Stomach (tissue), 9 donors: ENCODE data around the gene ATAD3A. TPM values are rescaled to one million over a fixed set of nuclear protein-coding genes. Genes with fewer than 3 reads are reported as not detected.
"Not testable (repeated sequence)": the region's sequence is repeated elsewhere in the genome, so short reads cannot be mapped to it uniquely, and the experiment has no call there.

Source experiments
- DNase-seq, 2 donors: peaks; one replicate each; pipeline versions ENCODE4 v3.0.0 to v3.0.0-alpha.2; 2013 to 2019
- H3K27ac ChIP-seq, 5 donors: fragments of 200-600 bp in 4 of 5; sonication (generic) in 4 of 5; one replicate each; pipeline ENCODE4 v1.5.1; 2013 to 2019; ENCODE audit warnings: mild to moderate bottlenecking in 1 of 5, moderate library complexity in 1 of 5
- H3K27me3 ChIP-seq, 3 donors: fragments of 200-600 bp; sonication (generic); one replicate each; pipeline ENCODE4 v1.5.1; 2017 to 2019; ENCODE audit warnings: mixed run types in 1 of 3
- H3K36me3 ChIP-seq, 4 donors: fragments of 200-600 bp; sonication (generic); 1 replicate in 3 of 4; 2 replicates in 1 of 4; pipeline ENCODE4 v1.5.1; 2016 to 2019
- H3K4me1 ChIP-seq, 4 donors: fragments of 200-600 bp; sonication (generic); one replicate each; pipeline ENCODE4 v1.5.1; 2016 to 2019
- H3K4me3 ChIP-seq, 4 donors: fragments of 200-600 bp; sonication (generic) in 3 of 4; one replicate each; pipeline ENCODE4 v1.5.1; 2016 to 2019; ENCODE audit warnings: mild to moderate bottlenecking in 1 of 4
- H3K9me3 ChIP-seq, 4 donors: fragments of 200-600 bp; sonication (generic); one replicate each; pipeline ENCODE4 v1.5.1; 2016 to 2019
- CTCF ChIP-seq, 7 experiments: fragments of 450-650 bp in 4 of 7; fragments of 200-600 bp in 3 of 7; sonication (generic) in 3 of 7; IDR thresholded peaks; one replicate each; pipeline ENCODE4 v1.5.1; 2016 to 2019; ENCODE audit warnings: antibody characterized with exemption in 7 of 7, control low read depth in 2 of 7, mild to moderate bottlenecking in 1 of 7
- EP300 ChIP-seq: sonication (generic); formaldehyde crosslinking; IDR thresholded peaks from one replicate; pipeline ENCODE4 v1.6.1; 2017; ENCODE audit warnings: antibody characterized with exemption
- POLR2A ChIP-seq, 4 donors: fragments of 450-650 bp; IDR thresholded peaks; one replicate each; pipeline ENCODE4 v1.6.1; 2016; ENCODE audit warnings: antibody characterized with exemption in 4 of 4, control low read depth in 2 of 4, mild to moderate bottlenecking in 1 of 4, moderate library complexity in 1 of 4
- POLR2AphosphoS5 ChIP-seq, 3 donors: sonication (generic); formaldehyde crosslinking; IDR thresholded peaks; one replicate each; pipeline ENCODE4 v1.6.1; 2016; ENCODE audit warnings: antibody characterized with exemption in 3 of 3
- WGBS, 5 donors: extraction: QIAGEN DNeasy Blood & Tissue Kit in 3 of 5; methylation state at CpG; one replicate each; pipeline versions ENCODE4 v1.1.5 to v1.1.7; 2013 to 2018; 5-methylcytosine and 5-hydroxymethylcytosine counted together
- intact Hi-C: fragments of 100-400 bp; cut with DNase I; formaldehyde crosslinking; loops from one replicate; pipeline ENCODE4 v1.15.1; 2023; ENCODE audit warnings: low total_unique reads
- polyA plus RNA-seq, 3 donors: library from polyadenylated mRNA; stranded (reverse); fragments of 200-250 nt; gene quantifications; one replicate each; pipeline ENCODE4 v1.2.3, GENCODE V29; 2013
- total RNA-seq, 5 donors: library from RNA; depleted of rRNA; stranded (reverse); fragments of >200 nt; gene quantifications; one replicate each; pipeline versions ENCODE4 v1.1.0 to v1.2.3, GENCODE V29; 2014 to 2016
- donor health status: healthy with polysubstance abuse.
- donor health status: Bipolar disorder and iron deficiency.
- donor health status: healthy.

ATAD3A gene
- total and polyA plus RNA-seq, 8 donors = 10.6 to 92.1 (median 18.7) TPM

GRCh38 chr1:1517973-1518620, 6.1 kb downstream of the ATAD3A start:
- Histone ChIP-seq H3K4me3 (no peak overlapping the region), H3K36me3 (peaks cover 17 to 68% (median 58%) of the 10 kb centered on the region in 4 donors), H3K27ac (no peak overlapping the region), H3K4me1 (peaks cover 0 to 12% (median 5%) of the 10 kb centered on the region in 4 donors), H3K27me3 (no peaks in the 10 kb centered on the region), H3K9me3 (no peaks in the 10 kb centered on the region)
- 94 to 97% (median 96%) methylated on average over 24 to 28 of the region's 28 CpGs for WGBS, 5 donors
- intact Hi-C loops = no loop called here
- DNase-seq = no peak
- TF ChIP-seq CTCF (IDR thresholded peaks at IDR 0.05) (no peak), EP300 (no peak), POLR2A (IDR thresholded peaks at IDR 0.05) (no peak), POLR2AphosphoS5 (IDR thresholded peaks at IDR 0.05) (no peak)

- WGBS, 5 donors = 92 to 96% (median 95%) methylated on average over 15 to 19 of the region's 19 CpGs
- DNase-seq, H3K27me3 ChIP-seq, H3K4me1 ChIP-seq, H3K4me3 ChIP-seq, H3K9me3 ChIP-seq, H3K27ac ChIP-seq, intact Hi-C loops: not testable (repeated sequence)
- H3K36me3 ChIP-seq = peaks cover 17 to 73% (median 63%) of the 10 kb centered on the region in 4 donors
Measured at GRCh38 chr1:1518621-1519007, 6.7 kb downstream of the ATAD3A start.

- H3K4me3 ChIP-seq, intact Hi-C loops, H3K4me1 ChIP-seq, H3K27me3 ChIP-seq, H3K27ac ChIP-seq, H3K9me3 ChIP-seq, DNase-seq: not testable (repeated sequence)
- 96 to 98% (median 97%) methylated on average over 30 to 51 of the region's 51 CpGs for WGBS, 5 donors
- peaks cover 17 to 77% (median 68%) of the 10 kb centered on the region in 4 donors for H3K36me3 ChIP-seq
Measured at GRCh38 chr1:1519805-1520505, 8.0 kb downstream of the ATAD3A start.

- H3K27ac ChIP-seq = no peak overlapping the region
- no peaks in the 10 kb centered on the region for H3K4me1 ChIP-seq
- H3K9me3 ChIP-seq = no peaks in the 10 kb centered on the region
- intact Hi-C loops = no loop called here
- WGBS, 5 donors = 92 to 97% (median 96%) methylated on average over 18 to 19 of the region's 19 CpGs
- H3K36me3 ChIP-seq = peaks cover 21 to 80% (median 78%) of the 10 kb centered on the region in 4 donors
- TF ChIP-seq EP300 (no peak), POLR2AphosphoS5 (IDR thresholded peaks at IDR 0.05) (no peak), POLR2A (IDR thresholded peaks at IDR 0.05) (no peak), CTCF (IDR thresholded peaks at IDR 0.05) (no peak)
- no peak for DNase-seq
- H3K27me3 ChIP-seq = no peaks in the 10 kb centered on the region
- no peak overlapping the region for H3K4me3 ChIP-seq
Measured at GRCh38 chr1:1521331-1521730, 9.4 kb downstream of the ATAD3A start.

- H3K9me3 ChIP-seq, intact Hi-C loops, H3K27ac ChIP-seq, H3K4me3 ChIP-seq, H3K4me1 ChIP-seq, DNase-seq, H3K27me3 ChIP-seq: not testable (repeated sequence)
- WGBS, 5 donors = 90 to 97% (median 95%) methylated on average over 17 to 30 of the region's 30 CpGs
- peaks cover 21 to 82% (median 81%) of the 10 kb centered on the region in 4 donors for H3K36me3 ChIP-seq
Measured at GRCh38 chr1:1522536-1522935, 10.6 kb downstream of the ATAD3A start.

GRCh38 chr1:1523226-1523625, 11.3 kb downstream of the ATAD3A start:
- H3K4me3 ChIP-seq, H3K27ac ChIP-seq, H3K4me1 ChIP-seq, H3K9me3 ChIP-seq, DNase-seq, H3K27me3 ChIP-seq, intact Hi-C loops: not testable (repeated sequence)
- WGBS, 5 donors = 88 to 98% (median 96%) methylated on average over 13 to 31 of the region's 31 CpGs
- H3K36me3 ChIP-seq = peaks cover 15 to 83% (median 81%) of the 10 kb centered on the region in 4 donors

- H3K4me3 ChIP-seq, H3K27ac ChIP-seq, DNase-seq, intact Hi-C loops, H3K27me3 ChIP-seq, H3K4me1 ChIP-seq, H3K9me3 ChIP-seq: not testable (repeated sequence)
- WGBS, 5 donors = 91 to 95% (median 94%) methylated on average over 16 to 17 of the region's 17 CpGs; no CpG with 5 or more reads in 1 of the 5 donors
- peaks cover 14 to 83% (median 81%) of the 10 kb centered on the region in 4 donors for H3K36me3 ChIP-seq
Measured at GRCh38 chr1:1523651-1524050, 11.7 kb downstream of the ATAD3A start.

GRCh38 chr1:1524750-1525383, 12.9 kb downstream of the ATAD3A start:
- H3K9me3 ChIP-seq, intact Hi-C loops, H3K27ac ChIP-seq, H3K4me3 ChIP-seq, H3K27me3 ChIP-seq, DNase-seq, H3K4me1 ChIP-seq: not testable (repeated sequence)
- peaks cover 14 to 89% (median 88%) of the 10 kb centered on the region in 4 donors for H3K36me3 ChIP-seq
- WGBS, 5 donors = 89 to 95% (median 92%) methylated on average over 22 to 27 of the region's 30 CpGs

- H3K4me3 ChIP-seq, H3K27me3 ChIP-seq, intact Hi-C loops, H3K9me3 ChIP-seq, H3K4me1 ChIP-seq, DNase-seq, H3K27ac ChIP-seq: not testable (repeated sequence)
- H3K36me3 ChIP-seq = peaks cover 8 to 78% (median 75%) of the 10 kb centered on the region in 4 donors
- 93 to 99% (median 97%) methylated on average over 8 to 15 of the region's 21 CpGs; no CpG with 5 or more reads in 2 of the 5 donors for WGBS, 5 donors
Measured at GRCh38 chr1:1526476-1526875, 14.5 kb downstream of the ATAD3A start.
